Activated CD8-positive, alpha-beta memory T cell treated with anti-CD3 and anti-CD28 coated beads, Interleukin-2, amount 50 U/mL, for 1 hour (primary cell): ENCODE data around the gene HS6ST3.

Source experiments
- DNase-seq: peaks from one replicate; pipeline ENCODE4 v3.0.0-alpha.2; 2020; ENCODE audit errors: extremely low read depth

HS6ST3 gene

DNA sequence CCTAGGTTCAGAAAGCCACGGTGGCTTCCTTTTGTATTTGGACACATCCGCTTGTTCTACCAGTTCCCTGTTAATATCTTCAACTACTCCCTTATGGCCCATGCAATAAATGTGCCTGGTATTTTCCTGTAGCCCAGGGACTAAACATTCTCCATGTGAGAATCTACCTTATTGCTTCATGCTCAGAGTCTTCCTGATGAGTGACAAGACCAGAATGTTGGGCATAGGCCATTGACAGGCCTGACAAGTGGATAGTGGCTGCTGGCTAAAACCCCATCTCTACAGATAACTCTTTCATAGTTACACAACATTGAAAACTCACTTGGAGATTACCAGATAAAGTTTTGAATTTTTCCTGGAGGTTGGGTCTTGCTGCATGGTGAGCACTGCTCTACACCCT lies 449.9 kb downstream of the HS6ST3 start:
- no peak for DNase-seq

DNA sequence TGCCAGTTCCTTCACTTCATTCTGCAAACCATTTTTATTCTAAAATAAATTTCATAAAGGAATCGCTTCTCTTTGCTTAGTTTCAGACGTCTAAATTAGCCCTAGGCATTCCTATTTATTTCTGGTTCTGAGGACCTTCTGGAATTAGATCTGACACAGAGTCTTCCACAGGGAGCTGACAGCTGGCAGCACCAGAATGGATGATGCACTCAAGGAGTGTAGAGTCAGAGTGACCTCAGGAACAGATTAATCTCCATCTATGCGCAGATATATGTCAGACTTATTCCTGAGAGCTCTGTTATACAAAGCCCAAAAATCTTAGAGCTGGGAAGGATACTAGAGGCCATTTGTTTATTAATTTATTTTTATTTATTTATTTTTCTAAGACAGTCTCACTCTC lies 450.8 kb downstream of the HS6ST3 start:
- DNase-seq, result no peak

DNA sequence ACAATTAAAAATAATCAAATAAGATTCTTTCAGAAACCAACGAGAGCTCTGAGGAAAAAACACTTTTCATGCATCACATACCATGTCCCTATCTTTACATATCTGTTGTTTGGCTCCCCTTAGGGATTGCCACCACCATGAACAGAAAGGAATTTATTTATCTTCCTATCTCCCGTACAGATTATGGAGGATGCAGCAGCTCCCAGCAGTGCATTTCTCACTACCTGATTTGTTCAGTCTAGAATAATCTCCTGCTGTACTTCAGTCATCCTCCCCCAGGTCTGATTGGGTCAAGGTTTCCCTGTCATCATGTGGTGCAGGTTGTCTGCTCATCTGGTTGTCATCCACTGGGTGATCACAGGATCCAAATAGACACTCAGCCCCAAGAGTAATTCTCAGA lies 453.1 kb downstream of the HS6ST3 start:
- DNase-seq, result no peak

DNA sequence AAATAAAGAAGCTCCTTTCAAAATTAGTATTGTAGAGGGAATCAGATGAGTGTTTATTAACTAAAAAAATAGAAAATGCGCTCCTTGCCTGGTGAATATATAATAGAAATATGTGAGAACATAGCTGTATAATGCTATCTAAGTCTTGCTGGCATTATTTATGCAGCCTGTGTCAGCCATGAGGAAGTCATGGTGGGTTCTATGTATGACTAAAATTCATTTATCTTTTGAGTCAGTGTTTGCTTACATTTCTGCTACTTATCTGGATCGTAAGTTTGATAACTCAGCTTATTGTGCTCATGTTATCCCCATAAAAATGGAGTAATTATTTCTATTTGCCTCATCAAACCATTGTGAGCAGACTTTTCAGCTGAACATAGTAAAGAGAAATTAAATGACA lies 455.1 kb downstream of the HS6ST3 start:
- no peak for DNase-seq

DNA sequence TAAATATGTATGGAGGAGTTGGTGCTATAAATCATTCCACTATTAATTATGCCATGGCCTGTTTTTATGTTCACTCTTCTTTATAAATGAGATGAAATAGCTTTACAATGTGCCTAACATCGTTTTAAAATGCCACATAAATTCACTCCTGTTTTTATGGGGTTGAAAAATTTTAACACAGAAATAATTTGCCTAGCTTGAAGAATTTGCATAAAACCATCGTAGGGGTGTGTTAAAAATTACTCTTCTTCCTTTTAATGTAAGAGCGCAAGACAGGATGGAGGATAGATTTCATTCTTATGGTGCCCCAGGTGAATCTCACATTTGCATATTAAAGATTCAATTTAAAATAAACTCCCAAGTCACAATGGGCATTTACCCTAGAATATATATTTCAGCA lies 456.6 kb downstream of the HS6ST3 start:
- DNase-seq, result no peak

DNA sequence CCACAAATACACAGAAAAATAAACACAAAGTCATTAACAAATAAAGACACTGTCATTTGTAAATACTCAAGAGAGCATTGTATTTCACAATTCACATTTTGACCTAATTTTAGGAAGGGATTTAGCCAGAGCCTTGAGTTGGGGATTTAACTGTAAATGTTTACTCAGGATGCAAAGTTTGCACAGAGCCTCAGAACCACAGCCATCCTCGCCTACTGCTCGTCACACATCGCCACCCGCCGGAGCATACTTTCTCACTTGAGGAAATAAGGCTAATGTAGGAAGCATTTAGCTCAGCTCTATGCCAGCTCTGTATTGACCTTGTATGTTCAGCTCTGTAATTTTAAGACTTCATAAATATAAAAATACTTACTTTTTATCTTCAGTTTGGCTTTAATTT lies 461.6 kb downstream of the HS6ST3 start:
- DNase-seq, result no peak

DNA sequence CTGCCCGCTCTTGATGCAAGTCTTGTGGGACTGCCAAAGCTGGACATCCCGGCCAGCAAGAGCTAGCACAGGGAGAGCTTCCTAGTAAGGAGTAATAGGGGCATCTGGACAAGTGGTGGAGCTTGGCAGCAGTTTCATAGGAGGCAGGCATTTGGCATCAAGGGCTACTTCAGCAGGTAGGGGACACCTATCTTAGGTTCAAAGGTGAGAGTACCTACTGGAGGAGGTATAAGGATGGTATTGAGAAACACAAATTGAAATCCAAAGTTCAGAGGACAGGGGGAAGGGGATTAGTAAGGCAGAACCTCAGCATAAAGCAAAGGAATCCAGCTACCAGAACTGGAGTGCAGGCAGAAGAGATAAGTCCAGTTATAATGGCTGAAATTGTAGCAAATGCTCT lies 462.7 kb downstream of the HS6ST3 start:
- DNase-seq, result no peak

DNA sequence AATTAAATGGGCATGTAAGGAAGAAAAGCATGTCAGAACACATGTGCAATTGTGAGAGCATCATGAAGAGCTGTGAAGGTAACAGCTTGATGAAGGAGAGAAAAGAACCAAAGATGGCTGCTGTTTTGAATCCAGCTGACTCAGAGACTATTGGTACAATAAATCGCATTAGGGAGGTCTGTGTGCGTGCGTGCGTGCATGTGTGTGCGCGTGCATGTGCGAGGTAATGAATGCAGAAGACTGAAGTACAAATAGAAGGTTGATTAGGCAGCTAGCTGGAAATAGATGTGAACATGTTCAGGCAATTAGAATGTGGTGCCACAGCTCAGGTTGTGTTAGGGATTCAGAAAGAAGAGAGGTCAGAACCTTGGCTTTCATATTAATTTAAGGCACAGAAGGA lies 463.9 kb downstream of the HS6ST3 start:
- DNase-seq, result no peak

DNA sequence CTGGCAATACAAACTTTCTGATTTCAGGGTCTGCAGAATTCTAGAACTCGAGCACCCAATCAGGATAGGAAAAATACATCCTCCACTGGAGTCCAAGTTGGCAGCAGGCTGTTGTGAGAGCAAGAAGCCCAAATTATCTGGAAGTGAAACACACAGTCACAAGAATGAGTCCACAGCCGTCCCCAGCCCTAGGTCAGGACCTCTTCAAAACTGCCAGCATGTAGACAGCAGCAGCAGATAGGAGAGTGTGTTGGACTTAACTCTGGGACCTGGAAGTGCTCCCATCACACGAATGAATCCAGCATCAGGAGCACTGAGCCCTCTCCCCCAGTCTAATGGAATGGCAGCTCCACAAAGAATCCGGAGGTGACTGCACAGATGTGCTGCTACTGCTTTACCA lies 483.7 kb downstream of the HS6ST3 start:
- no peak for DNase-seq

DNA sequence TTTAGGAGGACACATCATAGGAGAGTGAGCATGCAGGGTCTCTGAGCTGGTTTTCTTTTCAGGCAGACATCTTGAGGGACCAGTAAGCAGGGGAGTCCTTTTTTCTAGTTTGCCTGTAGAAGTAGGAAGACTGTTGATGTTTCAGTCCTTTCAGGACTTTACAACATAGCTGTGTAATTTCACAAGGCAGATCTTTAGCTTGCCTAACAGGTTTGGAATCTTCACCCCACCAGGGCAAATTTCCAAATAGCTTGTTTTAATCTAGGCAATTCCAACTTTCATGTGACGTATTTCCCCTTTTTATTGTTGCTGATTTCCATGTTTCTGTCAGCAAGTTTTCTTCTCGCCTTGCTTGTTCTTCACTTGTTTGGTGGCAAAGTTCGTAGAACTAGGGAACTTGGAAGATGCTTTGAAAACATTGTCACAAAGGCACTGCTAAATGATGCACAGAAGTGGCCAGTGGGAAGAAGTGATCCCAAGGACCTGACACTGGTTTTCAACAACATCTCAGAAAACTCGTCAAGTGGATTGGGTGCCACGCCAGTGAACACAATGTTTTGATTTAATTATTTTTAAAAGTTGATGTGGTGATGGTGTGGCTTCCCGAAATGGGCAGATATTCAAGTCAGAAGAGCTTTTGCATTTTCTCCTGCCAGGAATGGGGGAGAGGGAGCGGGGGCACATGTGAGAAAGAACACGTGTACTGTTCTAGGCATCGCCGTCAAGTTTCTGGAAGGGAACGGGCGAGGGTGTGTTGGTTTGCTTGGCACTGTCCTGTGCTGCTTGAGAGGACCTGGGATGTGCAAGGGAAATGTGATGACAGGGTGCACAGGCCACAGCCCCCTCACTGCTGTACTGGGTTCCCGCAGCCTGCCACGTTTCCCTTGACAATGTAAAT lies 485.8 kb downstream of the HS6ST3 start:
- no peak for DNase-seq

DNA sequence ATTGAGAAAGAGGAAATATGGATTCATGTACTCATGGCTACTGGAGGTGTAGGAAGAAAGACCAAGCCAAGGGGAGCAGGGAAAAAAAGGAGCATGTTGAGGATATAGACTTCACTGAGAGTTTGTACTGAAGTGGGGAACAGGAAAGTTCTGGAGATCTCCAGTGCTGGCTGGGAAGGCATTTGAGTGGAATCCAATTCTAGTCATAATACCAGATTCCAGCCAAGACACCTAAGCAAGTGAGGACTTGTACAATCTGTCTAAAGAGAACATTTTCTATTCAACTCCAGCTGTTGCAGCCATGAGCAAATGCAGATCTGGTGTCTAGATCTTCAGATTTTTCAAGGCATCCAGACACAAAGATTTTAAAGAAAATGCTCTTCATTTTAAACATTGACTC lies 491.8 kb downstream of the HS6ST3 start:
- DNase-seq, result no peak

DNA sequence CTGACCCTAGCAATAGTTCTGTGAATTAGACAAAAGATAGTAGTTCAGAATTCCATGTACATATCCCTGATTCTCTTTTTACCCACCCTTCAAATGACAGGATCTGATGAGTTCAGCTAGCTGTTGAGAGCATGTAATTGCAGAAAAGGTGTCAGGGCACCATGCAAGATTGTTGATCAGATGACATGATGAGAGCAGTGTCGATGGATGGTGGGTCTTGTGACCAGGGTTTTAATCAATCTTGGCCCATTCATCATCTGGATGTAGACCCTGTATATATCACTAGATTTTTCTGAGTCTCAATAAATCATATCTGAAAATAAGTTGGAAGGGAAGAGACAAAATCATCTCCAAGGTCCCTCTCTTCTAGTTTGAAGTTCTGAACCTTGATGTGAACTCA lies 525.3 kb downstream of the HS6ST3 start:
- no peak for DNase-seq

DNA sequence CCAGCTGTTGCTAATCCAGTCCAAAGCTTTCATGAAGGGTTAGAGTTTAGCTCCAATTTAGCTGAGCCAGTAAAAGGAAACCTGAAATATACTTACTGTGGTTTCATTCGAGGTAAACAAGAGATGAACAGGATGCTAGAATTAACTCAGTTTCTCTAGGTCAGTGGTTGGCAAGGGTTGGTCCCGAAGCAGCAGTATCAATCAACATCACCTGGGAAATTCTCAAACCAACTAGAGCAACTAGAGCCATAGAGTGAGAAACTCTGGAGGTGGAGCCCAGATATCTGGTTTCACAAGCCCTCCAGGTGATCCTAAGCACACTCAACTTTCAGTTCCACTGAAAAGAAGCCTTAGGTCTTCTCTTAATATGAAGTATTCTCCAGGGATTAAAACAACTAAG lies 527.6 kb downstream of the HS6ST3 start:
- no peak for DNase-seq

DNA sequence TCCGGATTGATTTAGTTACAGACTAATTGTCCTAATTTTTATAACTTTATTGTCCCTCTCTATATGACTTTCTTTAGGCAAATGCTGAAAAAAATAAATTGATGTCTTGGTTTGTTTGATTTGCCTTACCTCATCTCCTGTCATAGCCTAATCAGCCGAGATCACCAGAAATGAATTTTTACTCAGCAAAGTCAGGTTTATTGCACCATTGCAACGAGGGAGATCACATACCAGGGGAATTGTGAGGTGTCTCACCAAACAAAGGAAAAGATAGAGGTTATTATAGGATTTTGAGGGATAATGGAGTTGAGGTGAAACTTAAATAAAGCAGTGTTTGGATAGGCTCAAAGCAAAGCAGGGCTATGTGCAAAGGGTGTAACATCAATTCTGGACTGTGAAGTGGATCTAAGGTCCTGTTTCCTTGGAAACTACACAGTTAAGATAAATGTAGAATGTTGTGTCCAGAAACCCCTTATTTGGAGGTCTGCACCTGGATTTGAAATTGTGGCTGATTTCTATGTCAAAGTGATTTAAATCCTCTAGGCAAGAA lies 531.8 kb downstream of the HS6ST3 start:
- DNase-seq, result no peak

DNA sequence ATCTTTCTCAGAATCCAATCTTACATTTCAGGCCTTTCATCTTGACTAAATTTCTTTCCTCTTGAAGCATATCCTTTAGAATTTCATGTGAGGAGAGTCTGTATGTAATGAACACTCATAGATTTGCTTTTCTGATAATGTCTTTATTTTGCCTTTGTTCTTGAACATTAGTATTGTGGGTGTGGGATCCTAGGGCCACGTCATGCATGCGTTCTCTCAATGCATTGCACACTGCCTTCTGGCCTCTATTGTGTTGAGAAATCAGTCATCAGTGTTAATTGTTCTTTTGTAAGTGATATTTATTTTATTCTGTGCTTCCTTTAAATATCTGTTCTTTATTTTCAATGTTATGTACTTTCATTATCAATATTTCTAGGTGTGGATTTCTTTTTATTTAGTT lies 539.4 kb downstream of the HS6ST3 start:
- no peak for DNase-seq

DNA sequence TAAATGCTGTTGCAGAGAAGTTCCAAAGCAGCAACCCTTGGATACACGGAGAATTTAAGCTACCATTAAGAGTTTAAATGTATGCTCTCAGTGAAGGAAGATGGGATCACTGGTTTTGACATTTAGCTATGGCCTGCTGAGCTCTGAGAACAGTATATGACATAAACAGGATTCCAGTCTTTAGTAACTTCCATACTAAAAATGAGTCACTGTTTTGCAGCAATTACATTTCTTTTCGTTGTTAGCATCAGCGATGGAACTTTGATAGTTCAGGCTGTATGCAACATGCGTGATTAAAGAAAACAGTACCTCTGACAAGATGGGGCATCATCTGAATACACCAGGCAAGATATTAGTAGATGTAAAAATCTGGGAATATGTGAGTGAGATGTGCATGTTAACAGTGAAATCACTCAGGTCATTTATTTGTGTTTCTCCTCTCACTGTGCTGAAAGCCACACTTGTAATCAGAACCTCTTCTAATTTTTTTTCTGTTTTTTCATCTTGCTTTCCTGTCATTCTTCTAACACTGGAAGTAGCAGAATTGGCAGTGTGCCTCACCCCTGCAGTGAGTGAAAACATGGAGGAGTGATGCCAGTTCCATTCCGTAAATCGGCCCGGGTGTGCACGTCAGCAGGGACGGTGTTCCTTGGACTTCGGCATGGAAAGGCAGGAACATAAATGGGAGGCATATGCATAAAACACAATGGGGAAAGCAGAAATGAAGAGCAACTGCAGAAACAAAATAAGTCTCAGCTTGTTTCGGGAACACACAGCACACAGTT lies 542.8 kb downstream of the HS6ST3 start:
- no peak for DNase-seq

DNA sequence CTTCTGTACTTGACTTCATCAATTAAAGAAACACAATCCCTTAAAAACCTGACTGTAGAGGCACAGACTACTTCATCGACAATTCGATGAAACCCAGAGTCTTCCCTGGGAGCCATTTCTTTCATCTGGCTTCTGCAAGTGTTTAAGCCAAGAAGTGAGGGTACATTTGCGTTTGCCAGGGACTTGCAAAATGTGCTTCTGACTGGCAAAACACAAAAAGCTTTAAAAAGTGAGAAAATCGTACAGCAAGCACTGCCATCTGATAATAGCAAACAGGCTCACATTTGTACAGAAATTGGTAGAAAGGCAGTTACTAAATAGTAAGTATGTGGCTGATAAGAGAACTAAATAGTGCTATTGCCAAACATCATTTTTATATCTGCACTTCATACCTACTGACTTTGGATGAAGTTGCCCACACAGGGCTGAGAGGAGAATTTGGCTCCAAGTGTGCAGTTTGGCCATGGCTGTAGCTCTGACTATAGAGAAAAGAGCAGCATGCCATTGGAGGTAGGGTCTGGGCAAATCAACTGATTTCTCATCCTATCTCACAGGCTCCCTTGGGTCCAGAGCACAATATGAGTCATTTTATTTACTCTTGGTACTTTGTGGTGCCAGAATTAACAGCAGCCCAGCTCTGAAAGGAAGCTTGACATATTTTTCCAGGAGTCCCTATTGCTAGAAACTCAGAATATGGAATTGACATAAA lies 546.2 kb downstream of the HS6ST3 start:
- DNase-seq, result no peak

DNA sequence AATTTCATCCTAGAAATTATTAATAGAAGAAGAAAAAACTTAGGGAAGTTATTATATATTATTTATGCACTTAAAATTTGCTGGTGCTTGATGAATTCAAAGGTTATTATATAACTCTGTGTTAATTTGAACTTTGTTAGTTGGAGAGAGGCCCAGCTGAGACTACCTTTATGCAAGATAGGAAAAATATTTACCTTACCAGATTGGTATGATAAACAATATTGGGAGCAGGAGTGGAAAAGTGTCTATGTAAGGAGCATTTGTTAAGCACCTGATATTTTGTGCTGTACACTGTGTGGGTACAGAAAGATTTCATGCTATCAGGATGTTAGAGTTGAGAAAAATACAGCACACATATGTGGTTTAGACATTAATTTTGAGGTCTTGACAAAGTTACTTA lies 547.1 kb downstream of the HS6ST3 start:
- DNase-seq, result no peak

DNA sequence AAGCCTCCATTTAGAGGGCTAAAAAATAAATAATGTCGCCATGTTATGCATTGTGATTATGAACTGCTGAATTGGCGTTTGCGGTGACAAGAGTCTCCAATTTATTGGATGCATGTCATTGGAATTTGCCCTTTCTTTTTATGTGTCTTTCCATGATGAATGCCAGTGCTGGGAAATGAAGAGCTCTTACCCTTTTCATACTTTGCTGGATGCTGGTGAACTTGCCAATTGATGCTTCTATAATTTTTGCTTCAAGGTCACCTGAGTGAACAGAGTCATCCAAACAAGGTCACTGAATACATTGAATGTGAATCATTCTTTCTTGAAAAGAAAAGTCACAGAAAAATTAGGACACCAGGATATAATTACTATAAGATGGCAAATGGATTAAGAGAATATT lies 556.2 kb downstream of the HS6ST3 start:
- no peak for DNase-seq

DNA sequence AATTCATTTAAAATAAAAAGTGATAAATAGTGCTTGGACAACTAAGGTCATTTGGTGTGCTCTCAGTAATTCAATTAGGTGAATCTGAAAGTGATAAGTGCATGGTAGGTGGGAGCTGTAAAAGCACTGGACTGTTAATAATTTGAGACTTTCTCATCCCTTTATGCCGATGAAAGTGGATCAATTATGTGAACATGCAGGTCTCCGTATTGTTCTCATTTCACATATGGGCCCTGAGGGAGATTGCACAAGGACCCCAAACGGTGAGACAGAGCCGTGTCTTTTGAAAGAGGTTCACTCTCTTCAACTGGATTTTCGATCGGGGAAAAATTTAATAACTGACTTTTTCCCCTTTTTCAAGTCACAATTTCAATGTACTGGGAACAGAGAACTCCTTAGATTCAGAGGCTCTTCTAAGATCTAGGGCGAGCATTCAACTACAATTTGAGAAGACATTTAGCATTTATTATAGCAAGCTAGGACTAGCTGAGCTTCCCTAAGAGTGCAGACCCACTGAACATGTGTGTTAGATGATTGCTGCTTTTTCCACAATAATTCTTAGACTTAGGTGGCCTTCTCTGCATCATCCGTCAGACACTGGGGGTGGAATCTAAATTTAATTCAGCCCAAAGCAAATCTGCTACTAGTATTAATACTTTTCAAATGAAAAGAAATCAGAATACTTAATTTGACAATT lies 556.8 kb downstream of the HS6ST3 start:
- DNase-seq, result no peak

DNA sequence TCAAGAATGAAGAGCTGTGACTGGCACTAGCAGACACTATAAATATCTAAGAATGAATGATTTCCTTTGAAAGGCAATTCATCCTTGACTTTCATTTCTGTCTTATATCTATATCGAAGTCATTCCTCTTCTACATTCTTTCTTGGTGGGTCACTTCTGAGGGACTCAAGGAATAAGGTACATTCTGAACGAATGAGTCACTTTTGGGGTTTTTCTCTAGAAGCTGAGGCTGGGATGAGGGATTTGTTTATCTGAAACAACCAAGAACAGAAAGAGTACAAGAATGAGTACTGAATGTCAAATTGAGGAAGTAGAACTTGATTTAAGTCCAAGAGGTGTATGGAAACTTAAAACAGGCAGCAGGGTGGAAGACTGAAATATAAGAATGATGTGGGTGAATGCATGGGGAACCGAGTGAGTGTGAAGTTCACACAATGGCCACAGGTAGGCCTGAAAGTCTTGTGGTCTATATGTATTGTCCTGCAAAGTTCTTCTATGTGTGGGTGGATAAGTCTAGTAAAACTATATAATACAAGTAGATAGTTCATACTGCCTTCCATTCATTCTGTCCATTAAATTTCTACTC lies 560.5 kb downstream of the HS6ST3 start:
- no peak for DNase-seq
